ENCODE results near the gene FADS1.

The FADS1 gene

GRCh38 chr11:61764606-61765260, 52.1 kb downstream of the FADS1 start:
- DNase-seq (ENCODE audit: insufficient read length, low spot score) (no peak), FAIRE-seq (no peak)

DNA sequence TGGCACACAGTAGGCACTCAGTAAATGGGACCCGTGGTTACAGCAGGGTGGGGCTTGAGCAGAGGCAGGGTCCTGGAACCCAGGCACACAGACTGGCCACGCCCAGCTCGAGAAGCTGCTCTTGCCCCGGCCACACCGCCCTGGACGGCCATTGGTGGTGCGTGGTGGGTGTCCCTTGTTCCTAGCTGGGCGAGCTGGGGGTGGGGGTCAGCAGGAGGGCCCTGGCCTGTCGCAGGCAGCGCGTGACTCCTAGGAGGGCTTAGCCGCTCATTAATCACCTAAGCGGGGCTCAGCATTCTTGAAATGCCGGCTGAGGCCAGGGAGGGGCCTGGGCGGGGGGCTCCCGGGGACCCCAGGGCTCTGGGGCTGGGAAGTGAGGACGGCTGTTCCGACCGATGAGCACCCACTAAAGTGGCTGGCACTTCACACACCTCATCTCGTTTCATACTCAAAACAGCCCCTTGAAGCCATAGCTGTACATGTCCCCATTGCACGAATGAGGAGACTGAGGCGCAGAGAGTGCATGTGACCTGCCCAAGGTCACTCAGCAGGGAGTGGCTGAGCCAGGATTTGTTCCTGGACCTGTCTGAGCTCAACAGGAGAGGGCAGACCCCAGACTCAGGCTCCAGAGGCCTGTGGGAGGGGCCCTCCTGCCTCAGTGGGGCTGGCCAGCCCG, 52.7 kb downstream of the FADS1 start:
- no peak for FAIRE-seq
- no peak for DNase-seq (ENCODE audit: insufficient read length, low spot score)

DNA sequence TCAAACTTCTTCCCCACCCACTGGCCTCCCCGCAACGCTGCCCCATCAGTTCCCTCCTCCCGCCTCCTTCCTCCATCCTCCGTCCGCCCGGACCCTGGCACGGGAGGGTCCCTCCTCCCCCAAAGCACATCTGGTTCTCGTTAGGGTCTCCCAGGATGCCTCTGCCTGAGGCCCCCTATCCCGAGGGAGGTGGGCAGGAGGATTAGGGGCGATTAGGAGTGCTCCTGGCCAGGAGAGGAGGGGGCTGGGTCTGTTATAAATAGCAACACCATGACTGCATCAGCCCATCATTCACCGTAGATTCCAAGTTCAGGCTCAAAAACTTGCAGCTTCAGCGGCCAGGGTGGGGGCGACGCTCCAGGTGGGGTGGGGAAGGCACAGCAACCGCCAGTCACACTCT, 54.0 kb downstream of the FADS1 start:
- FAIRE-seq (no peak), DNase-seq (ENCODE audit: insufficient read length, low spot score) (no peak)

- DNase-seq (ENCODE audit: insufficient read length, low spot score) = no peak
- FAIRE-seq = no peak
These were observed 54.6 kb downstream of the FADS1 start for GRCh38 chr11:61762223-61762615.

- DNase-seq (ENCODE audit: insufficient read length, low spot score) (no peak), FAIRE-seq (no peak)
These were observed 55.2 kb downstream of the FADS1 start for GRCh38 chr11:61761440-61762222.

- no peak for DNase-seq (ENCODE audit: insufficient read length, low spot score)
- no peak for FAIRE-seq
These were observed 55.9 kb downstream of the FADS1 start for GRCh38 chr11:61760946-61761345.

DNA sequence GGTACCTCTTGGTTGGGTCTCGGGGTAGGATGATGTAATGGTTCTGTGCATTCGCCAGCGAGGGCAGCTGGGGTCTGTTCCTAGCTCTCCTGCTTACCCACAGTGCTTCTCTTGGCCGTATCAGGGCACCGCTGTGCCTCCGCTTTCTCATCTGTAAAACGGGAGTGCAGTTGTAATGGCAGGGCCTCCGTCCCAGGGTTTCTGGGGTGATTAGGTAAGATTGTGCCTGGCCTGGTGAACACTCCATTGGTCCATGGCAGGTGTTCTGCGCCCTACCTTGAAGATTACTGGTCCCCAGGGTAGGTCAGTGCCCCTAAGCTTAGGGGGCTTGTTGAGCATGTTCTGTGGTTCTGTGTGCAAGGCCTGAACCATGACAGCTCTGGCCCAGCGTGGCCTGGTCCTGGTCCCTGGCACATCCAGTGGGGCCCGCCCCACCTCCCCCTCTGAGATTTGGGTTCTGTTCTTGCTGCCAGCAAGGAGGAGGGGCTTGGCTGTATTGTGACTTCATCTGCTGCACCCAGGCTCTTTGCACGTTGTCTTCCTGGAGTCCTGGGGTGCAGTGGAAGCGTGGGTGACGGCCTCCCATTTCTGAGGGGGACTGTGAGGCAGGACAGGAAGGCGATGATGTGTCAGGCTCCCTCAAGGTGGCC, 59.5 kb downstream of the FADS1 start:
- FAIRE-seq (no peak), DNase-seq (ENCODE audit: insufficient read length, low spot score) (no peak)

- DNase-seq (ENCODE audit: insufficient read length, low spot score) = peak; percentile 86
- peak; percentile 92 for FAIRE-seq
These were observed 60.2 kb downstream of the FADS1 start for GRCh38 chr11:61756452-61757212.

DNA sequence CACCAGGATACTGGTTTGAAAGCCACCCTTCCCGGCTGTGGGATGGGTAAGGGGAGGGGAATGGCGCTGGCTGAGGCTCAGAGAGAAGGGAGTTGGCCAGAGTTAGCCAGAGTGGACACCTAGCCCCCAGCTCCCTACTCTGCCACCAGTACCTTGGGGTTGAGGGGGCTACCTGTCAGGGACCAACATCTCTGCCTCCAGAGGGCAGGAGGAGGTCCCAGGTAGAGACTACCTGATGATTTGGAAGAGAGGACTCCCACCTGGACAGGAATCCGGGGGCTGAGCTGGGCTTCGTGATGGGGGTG, 60.7 kb downstream of the FADS1 start:
- no peak for DNase-seq (ENCODE audit: insufficient read length, low spot score)

GRCh38 chr11:61754534-61755482, 62.0 kb downstream of the FADS1 start:
- no peak for DNase-seq (ENCODE audit: insufficient read length, low spot score)
- no peak for FAIRE-seq

More for the DNA sequence above, 60.7 kb downstream of the FADS1 start:
- FAIRE-seq = no peak

DNA sequence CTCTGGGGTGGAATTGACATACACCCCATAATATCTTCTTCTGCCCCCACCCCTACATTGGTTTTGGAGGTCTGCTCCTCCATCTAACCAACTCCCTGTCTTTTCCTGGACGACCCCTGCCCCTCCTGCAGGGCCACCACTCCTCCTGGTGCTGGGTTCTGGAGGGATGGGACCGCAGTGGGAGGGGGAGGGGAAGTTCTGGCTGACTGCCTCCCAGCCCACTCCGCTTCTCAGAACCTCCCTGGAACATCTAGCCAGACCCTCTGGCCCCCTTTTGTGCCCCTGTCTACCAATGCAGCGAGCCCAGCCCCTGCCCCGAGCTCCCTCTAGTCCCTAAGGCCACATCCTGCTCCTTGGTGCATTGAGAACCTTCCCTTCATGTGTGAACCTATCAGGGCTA, 63.1 kb downstream of the FADS1 start:
- DNase-seq (ENCODE audit: insufficient read length, low spot score) (no peak), FAIRE-seq (no peak)

DNA sequence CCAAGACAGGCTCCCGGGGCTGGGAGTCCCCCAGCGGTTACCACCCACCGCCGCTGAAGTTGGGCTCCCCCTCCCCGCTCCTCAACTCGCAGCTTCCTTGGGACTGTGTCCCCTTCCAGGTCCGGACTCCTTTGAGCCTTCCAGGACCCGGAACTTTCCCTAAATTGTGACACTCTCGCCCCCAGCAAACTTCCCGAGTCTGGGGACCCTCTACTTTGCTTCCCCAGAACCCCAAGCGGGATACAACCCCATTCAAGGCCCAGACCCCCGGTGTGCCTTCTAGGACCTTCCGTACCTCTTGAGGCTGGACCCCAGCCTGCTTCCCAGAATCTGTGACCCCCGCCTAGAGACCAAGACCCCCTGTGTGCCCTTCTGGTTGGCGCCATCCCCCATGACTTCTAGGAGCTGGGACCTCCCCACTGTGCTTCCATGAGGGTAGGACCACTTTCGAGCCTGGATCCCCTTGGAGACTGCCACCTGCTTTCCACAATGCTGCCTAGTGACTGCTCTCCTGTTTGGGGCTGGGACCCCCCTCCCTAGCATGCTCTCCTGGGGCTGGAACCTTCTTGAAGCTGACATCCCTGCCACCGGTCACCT, 63.8 kb downstream of the FADS1 start:
- FAIRE-seq (no peak), DNase-seq (ENCODE audit: insufficient read length, low spot score) (no peak)

GRCh38 chr11:61752117-61752924, 64.5 kb downstream of the FADS1 start, which contains the start of gene MYRF:
Gene MYRF (plus strand): TSS chr11:61752636. CDS start chr11:61752745, 109 bp downstream.
- FAIRE-seq = no peak
- peak; percentile 72 for DNase-seq (ENCODE audit: insufficient read length, low spot score)

DNA sequence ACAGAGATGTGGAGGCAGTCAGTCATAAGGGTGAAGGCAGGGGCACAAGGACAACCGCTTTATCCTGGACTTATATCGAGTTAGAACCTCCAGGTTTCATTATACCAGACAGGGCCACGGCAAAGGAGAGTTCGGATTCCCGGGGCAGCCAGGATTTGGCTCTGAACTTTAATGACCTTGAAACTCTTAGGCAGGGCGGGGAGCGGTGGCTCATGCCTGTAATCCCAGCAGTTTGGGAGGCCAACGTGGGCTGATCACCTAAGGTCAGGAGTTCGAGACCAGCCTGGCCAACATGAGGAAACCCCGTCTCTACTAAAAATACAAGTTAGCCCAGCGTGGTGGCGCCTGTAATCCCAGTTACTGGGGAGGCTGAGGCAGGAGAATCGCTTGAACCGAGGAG, 65.4 kb downstream of the FADS1 start:
- no peak for DNase-seq (ENCODE audit: insufficient read length, low spot score)
- no peak for FAIRE-seq

GRCh38 chr11:61750631-61751273, 66.1 kb downstream of the FADS1 start:
- DNase-seq (ENCODE audit: insufficient read length, low spot score) = no peak
- no peak for FAIRE-seq

Data from GM19239 (cell line).